Fibroblast of skin of right biceps (primary cell): Measurements from ENCODE around the gene HADHB.
"Not testable (repeated sequence)": the region's sequence is repeated elsewhere in the genome, so short reads cannot be mapped to it uniquely, and the experiment has no call there.

Source experiments
- DNase-seq: peaks from one replicate; pipeline ENCODE4 v3.0.0-alpha.2; 2013

The HADHB gene

DNA sequence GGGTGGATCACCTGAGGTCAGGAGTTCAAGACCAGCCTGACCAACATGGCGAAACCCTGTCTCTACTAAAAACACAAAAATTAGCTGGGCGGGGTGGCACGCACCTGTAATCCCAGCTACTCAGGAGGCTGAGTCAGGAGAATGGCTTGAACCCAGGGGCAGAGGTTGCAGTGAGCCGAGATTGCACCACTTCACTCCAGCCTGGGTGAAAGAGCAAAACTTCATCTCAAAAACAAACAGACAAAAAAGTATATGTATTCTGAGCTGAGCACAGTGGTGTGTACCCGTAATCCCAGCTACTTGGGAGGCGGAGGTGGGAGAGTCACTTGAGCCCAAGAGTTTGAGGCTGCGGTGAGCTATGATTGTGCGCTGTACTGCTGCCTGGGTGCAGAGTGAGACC, 86.6 kb downstream of the HADHB start:
- not testable (repeated sequence) for DNase-seq

DNA sequence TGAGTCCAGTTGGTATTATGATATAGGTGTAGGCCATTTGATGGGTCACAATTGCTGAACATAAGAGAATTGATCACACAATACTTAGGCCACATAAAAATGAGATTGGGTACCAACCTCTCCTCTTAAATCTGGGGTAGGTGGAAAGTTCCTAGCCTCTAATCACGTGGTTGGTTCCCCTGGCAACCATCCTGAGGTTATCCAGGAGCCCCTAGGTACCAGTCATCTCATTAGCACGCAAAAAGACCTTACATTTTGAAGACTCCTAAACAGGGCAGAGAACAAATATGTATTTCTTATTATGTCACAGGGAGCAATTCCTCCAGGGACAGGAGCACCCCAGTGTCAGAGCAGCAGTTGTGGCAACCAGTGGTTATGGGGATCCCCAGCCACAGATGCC, 88.6 kb downstream of the HADHB start:
- DNase-seq, result no peak

DNA sequence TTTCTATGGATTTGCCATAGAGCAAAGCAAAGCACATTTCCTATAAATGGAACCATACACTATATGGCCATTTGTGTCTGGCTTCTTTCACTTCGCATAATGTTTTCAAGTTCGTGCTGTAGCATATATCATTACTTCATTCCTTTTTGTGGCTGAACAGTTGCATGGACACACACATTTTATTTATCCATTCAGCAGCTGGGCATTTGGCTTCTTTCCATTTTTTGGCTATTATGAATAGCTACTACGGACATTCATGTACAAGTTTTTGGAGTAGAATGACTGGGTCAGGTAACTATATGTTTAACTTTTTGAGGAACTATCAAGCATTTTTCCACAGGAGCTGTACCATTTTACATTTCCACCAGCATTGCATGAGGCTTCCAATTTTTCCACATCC, 90.5 kb downstream of the HADHB start:
- DNase-seq, result no peak

DNA sequence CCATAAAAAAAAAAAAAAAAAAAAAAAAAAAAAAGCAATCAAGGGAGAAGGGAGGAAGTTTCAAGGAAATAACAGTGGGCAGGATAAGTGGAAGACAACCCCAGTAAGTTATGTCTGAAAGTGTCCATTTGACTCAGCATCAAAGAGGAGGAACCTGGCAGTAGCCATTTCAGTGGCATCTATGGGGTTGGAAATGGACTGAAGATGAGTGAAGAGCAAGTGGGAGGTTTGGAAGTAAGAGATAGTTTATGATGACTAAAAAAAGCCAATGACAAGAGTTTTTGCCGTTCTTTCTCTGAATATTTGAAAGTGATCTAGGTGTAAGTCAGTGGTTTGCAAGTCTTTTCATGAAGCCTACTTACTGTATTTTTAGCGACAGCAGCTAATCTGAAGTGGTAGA, 92.0 kb downstream of the HADHB start:
- no peak for DNase-seq

DNA sequence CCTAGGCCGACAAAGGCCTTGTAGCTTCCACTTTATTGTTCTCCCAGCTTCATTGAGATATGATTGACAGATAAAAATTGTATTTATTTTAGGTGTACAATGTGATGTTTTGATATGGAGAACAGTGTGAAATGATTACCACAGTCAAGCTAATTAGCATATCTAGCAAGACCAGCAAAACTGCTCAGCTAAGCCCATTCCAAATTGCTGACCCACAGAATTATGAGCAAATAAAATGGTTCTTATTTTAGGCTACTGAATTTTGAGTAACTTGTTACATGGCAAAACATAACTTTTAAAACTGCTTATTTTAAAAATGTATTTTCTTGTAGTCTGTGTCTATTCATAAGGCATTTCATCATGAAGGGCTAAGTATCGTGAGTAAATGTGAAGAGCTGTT, 92.6 kb downstream of the HADHB start:
- no peak for DNase-seq
